Measurements from ENCODE around the gene DIPK1B.

Gene DIPK1B

GRCh38 chr9:136742591-136743391, 30.4 kb downstream of the DIPK1B start, which contains the start of gene LCN10:
LCN10 (minus strand) TSS chr9:136742940; CDS start chr9:136742903, 37 bp downstream.
- no peak for DNase-seq (ENCODE audit: low read depth)
- H3K4me3 ChIP-seq (ENCODE audit: control insufficient read depth, low read depth, low read length), result no peak within 1 kb of the TSS
- TF ChIP-seq CTCF (IDR thresholded peaks at IDR 0.05; ENCODE audit: control insufficient read depth, insufficient read depth, low read depth, low read length, missing control alignments), result peak; percentile 47

- TF ChIP-seq CTCF (IDR thresholded peaks at IDR 0.05; ENCODE audit: control insufficient read depth, insufficient read depth, low read depth, low read length, missing control alignments), result no peak
- DNase-seq (ENCODE audit: low read depth), result no peak
- H3K4me3 ChIP-seq (ENCODE audit: control insufficient read depth, low read depth, low read length), result no peak overlapping the region
Observed at GRCh38 chr9:136743639-136744211, 31.4 kb downstream of the DIPK1B start.

DNA sequence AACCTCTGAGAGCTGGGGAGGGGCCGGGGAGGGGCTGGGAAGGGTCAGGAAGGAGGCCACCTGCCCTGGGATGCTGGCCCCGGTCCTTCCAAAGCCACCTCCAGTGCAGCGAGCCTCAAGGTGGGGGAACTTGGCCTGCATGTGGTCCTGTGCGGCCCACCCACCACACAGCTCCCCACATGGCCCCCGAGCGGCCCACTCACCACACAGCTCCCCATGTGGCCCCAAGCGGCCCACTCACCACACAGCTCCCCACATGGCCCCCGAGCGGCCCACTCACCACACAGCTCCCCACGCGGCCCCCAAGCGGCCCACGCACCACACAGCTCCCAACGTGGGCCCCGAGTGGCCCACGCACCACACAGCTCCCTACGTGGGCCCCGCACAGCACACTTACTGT, 32.4 kb downstream of the DIPK1B start:
- no peak for TF ChIP-seq CTCF (IDR thresholded peaks at IDR 0.05; ENCODE audit: control insufficient read depth, insufficient read depth, low read depth, low read length, missing control alignments)
- DNase-seq (ENCODE audit: low read depth), result no peak
- no peak overlapping the region for H3K4me3 ChIP-seq (ENCODE audit: control insufficient read depth, low read depth, low read length)

DNA sequence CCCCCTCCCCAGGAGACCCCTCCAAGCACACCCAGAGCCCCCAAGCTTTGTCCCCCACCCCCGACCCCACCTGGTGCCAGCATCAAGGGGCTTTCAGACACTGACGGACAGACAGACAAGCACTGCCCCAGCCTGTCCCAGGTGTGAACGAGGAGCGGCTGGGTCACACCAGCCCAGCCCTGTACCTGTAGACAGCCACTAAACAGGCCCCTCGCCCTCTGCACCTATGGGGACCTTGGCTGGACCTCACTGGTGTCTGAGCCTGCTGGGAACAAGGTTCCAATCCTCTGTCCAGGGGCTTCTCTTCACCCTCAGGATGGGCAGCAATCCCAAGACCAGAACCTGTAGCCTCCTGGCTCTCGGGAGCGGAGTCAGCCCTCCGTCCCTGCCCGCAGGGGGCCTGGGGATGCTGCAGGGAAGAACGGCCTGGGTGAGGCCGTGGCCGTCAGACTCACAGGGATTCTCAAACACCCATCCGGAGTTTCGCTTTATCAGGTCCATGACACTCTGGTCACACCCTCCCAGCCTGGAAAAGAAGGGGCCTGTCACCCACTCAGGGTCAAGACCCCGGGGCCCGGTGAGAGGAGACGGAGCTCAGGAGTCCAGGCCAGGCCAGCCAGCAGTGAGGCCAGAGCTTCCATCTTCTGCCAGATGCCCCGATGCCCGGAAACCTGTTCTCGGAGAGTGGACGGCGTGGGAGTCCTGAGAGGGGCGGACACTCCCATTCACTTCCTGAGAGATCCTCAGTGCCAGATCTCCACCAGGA, 33.2 kb downstream of the DIPK1B start:
- TF ChIP-seq CTCF (IDR thresholded peaks at IDR 0.05; ENCODE audit: control insufficient read depth, insufficient read depth, low read depth, low read length, missing control alignments), result no peak
- H3K4me3 ChIP-seq (ENCODE audit: control insufficient read depth, low read depth, low read length), result no peak overlapping the region
- DNase-seq (ENCODE audit: low read depth), result no peak

GRCh38 chr9:136746155-136746490, 33.8 kb downstream of the DIPK1B start:
- TF ChIP-seq CTCF (IDR thresholded peaks at IDR 0.05; ENCODE audit: control insufficient read depth, insufficient read depth, low read depth, low read length, missing control alignments), result no peak

GRCh38 chr9:136746621-136747020, 34.2 kb downstream of the DIPK1B start:
- H3K4me3 ChIP-seq (ENCODE audit: control insufficient read depth, low read depth, low read length), result no peak overlapping the region
- TF ChIP-seq CTCF (IDR thresholded peaks at IDR 0.05; ENCODE audit: control insufficient read depth, insufficient read depth, low read depth, low read length, missing control alignments), result no peak
- no peak for DNase-seq (ENCODE audit: low read depth)

More at GRCh38 chr9:136746155-136746490, 33.8 kb downstream of the DIPK1B start:
- H3K4me3 ChIP-seq (ENCODE audit: control insufficient read depth, low read depth, low read length), result no peak overlapping the region
- DNase-seq (ENCODE audit: low read depth), result no peak
